Liver (tissue), 9 donors: ENCODE measurements around the gene SC5D. TPM values are rescaled to one million over a fixed set of nuclear protein-coding genes. Genes with fewer than 3 reads are reported as not detected.

Source experiments
- DNase-seq: peaks from one replicate; pipeline ENCODE4 v3.0.0-alpha.2; 2017; ENCODE audit warnings: low spot score
- H3K27ac ChIP-seq, 2 donors: one replicate each; pipeline ENCODE4 v1.7.0; 2013; ENCODE audit warnings: inconsistent platforms in 2 of 2, low read length in 2 of 2, control low read depth in 1 of 2, low read depth in 1 of 2, mild to moderate bottlenecking in 1 of 2
- H3K27me3 ChIP-seq, 4 donors: one replicate each; pipeline versions ENCODE4 v1.6.1 to v1.7.0; 2013; ENCODE audit warnings: low read length in 3 of 4, inconsistent platforms in 1 of 4, mild to moderate bottlenecking in 1 of 4, moderate library complexity in 1 of 4; ENCODE audit not compliant: control insufficient read depth in 4 of 4, insufficient read depth in 4 of 4
- H3K36me3 ChIP-seq, 4 donors: one replicate each; pipeline versions ENCODE4 v1.6.1 to v1.7.0; 2013; ENCODE audit warnings: low read length in 3 of 4, mild to moderate bottlenecking in 3 of 4, low read depth in 1 of 4, moderate library complexity in 1 of 4; ENCODE audit not compliant: control insufficient read depth in 4 of 4, insufficient read depth in 3 of 4
- H3K4me1 ChIP-seq, 4 donors: one replicate each; pipeline versions ENCODE4 v1.6.1 to v1.7.0; 2013; ENCODE audit warnings: low read length in 3 of 4, mild to moderate bottlenecking in 3 of 4, moderate library complexity in 1 of 4; ENCODE audit not compliant: control insufficient read depth in 4 of 4, insufficient read depth in 4 of 4
- H3K4me3 ChIP-seq, 3 donors: one replicate each; pipeline versions ENCODE4 v1.6.1 to v1.7.0; 2013; ENCODE audit warnings: low read length in 3 of 3, control low read depth in 1 of 3, low read depth in 1 of 3, mild to moderate bottlenecking in 1 of 3
- H3K9ac ChIP-seq, 2 donors: one replicate each; pipeline ENCODE4 v1.7.0; 2013; ENCODE audit warnings: low read length in 2 of 2, mild to moderate bottlenecking in 2 of 2, moderate library complexity in 2 of 2, control low read depth in 1 of 2, low read depth in 1 of 2
- H3K9me3 ChIP-seq, 4 donors: one replicate each; pipeline versions ENCODE4 v1.6.1 to v1.7.0; 2013; ENCODE audit warnings: low read length in 3 of 4; ENCODE audit not compliant: control insufficient read depth in 4 of 4
- ATF3 ChIP-seq: IDR thresholded peaks from 2 replicates; pipeline ENCODE4 v1.6.1; 2016; ENCODE audit warnings: antibody characterized with exemption
- CTCF ChIP-seq: fragments of 150-350 bp; IDR thresholded peaks from 2 replicates; pipeline ENCODE4 v1.5.1; 2017; ENCODE audit warnings: improper control_type of control experiment, low read depth, low read length; ENCODE audit not compliant: missing input control
- EGR1 ChIP-seq, 2 donors: IDR thresholded peaks; 2 replicates each; pipeline ENCODE4 v1.6.1; 2016 to 2018; ENCODE audit warnings: antibody characterized with exemption in 2 of 2, low read depth in 2 of 2
- FOXA1 ChIP-seq: IDR thresholded peaks from 2 replicates; pipeline ENCODE4 v1.6.1; 2016; ENCODE audit warnings: antibody characterized with exemption
- FOXA2 ChIP-seq: IDR thresholded peaks from 2 replicates; pipeline ENCODE4 v1.6.1; 2016; ENCODE audit warnings: antibody characterized with exemption
- GABPA ChIP-seq, 2 donors: IDR thresholded peaks in 1 of 2; conservative IDR thresholded peaks in 1 of 2; 2 replicates each; pipeline ENCODE4 v1.6.1; 2016; ENCODE audit warnings: antibody characterized with exemption in 2 of 2, mild to moderate bottlenecking in 1 of 2, moderate library complexity in 1 of 2
- HNF4A ChIP-seq, 2 donors: conservative IDR thresholded peaks; 2 replicates each; pipeline ENCODE4 v1.6.1; 2016; ENCODE audit warnings: antibody characterized with exemption in 2 of 2, mild to moderate bottlenecking in 2 of 2
- HNF4G ChIP-seq: IDR thresholded peaks from 2 replicates; pipeline ENCODE4 v1.6.1; 2016; ENCODE audit warnings: antibody characterized with exemption
- JUND ChIP-seq, 2 donors: IDR thresholded peaks; 2 replicates each; pipeline ENCODE4 v1.6.1; 2016; ENCODE audit warnings: antibody characterized with exemption in 2 of 2
- MAX ChIP-seq: IDR thresholded peaks from 2 replicates; pipeline ENCODE4 v1.6.1; 2016; ENCODE audit warnings: antibody characterized with exemption
- NR2F2 ChIP-seq: IDR thresholded peaks from 2 replicates; pipeline ENCODE4 v1.6.1; 2016; ENCODE audit warnings: antibody characterized with exemption
- RAD21 ChIP-seq, 2 donors: IDR thresholded peaks; 2 replicates each; pipeline ENCODE4 v1.6.1; 2016; ENCODE audit warnings: antibody characterized with exemption in 2 of 2, mild to moderate bottlenecking in 2 of 2
- REST ChIP-seq: IDR thresholded peaks from 2 replicates; pipeline ENCODE4 v1.6.1; 2016; ENCODE audit warnings: antibody characterized with exemption, mild to moderate bottlenecking
- RXRA ChIP-seq, 2 donors: IDR thresholded peaks; 2 replicates each; pipeline ENCODE4 v1.6.1; 2017 to 2018; ENCODE audit warnings: antibody characterized with exemption in 2 of 2, mild to moderate bottlenecking in 1 of 2
- SP1 ChIP-seq: IDR thresholded peaks from 2 replicates; pipeline ENCODE4 v1.6.1; 2018; ENCODE audit warnings: antibody characterized with exemption, mild to moderate bottlenecking
- TAF1 ChIP-seq: conservative IDR thresholded peaks from 2 replicates; pipeline ENCODE4 v1.6.1; 2016; ENCODE audit warnings: antibody characterized with exemption, mild to moderate bottlenecking
- YY1 ChIP-seq: IDR thresholded peaks from 2 replicates; pipeline ENCODE4 v1.6.1; 2016; ENCODE audit warnings: antibody characterized with exemption, mild to moderate bottlenecking
- ZBTB33 ChIP-seq: IDR thresholded peaks from 2 replicates; pipeline ENCODE4 v1.6.1; 2016; ENCODE audit warnings: antibody characterized with exemption
- WGBS: extraction: QIAGEN DNeasy Blood & Tissue Kit; methylation state at CpG from one replicate; pipeline ENCODE4 v1.1.7; 2013; 5-methylcytosine and 5-hydroxymethylcytosine counted together
- polyA plus RNA-seq, 2 donors: library from polyadenylated mRNA; stranded (reverse) in 1 of 2; unstranded in 1 of 2; fragments of 200-250 nt in 1 of 2; fragments of >200 nt in 1 of 2; fragmentation: Nextera tagmentation in 1 of 2; extraction: Ambion mirVana in 1 of 2; gene quantifications; one replicate each; pipeline versions ENCODE4 v1.2.1 to v1.2.3, GENCODE V29; 2013 to 2015
- total RNA-seq, 2 donors: library from RNA; depleted of rRNA; stranded (reverse); fragments of >200 nt; gene quantifications; one replicate each; pipeline ENCODE4 v1.2.3, GENCODE V29; 2014
- donor health status: healthy.
- donor health status: healthy.
- donor health status: healthy.
- donor health status: healthy.
- donor health status: healthy.

SC5D gene
- total and polyA plus RNA-seq, 4 donors: 80.1 to 282 (median 153) TPM

- Histone ChIP-seq H3K9ac (no peak overlapping the region), H3K27ac (no peak overlapping the region), H3K27me3 (no peaks in the 10 kb centered on the region), H3K4me1 (peaks cover 0 to 11% (median 7%) of the 10 kb centered on the region in 4 donors), H3K36me3 (no peaks in the 10 kb centered on the region), H3K9me3 (no peaks in the 10 kb centered on the region), H3K4me3 (no peak overlapping the region)
- DNase-seq: no peak
- 78% methylated on average over 8 of the region's 8 CpGs for WGBS
- TF ChIP-seq SP1 (no peak), TAF1 (no peak), HNF4A (conservative IDR thresholded peaks at IDR 0.05) (no peak), MAX (no peak), JUND (IDR thresholded peaks at IDR 0.05) (no peak), NR2F2 (no peak), RXRA (IDR thresholded peaks at IDR 0.05) (no peak), ATF3 (no peak), FOXA2 (no peak), ZBTB33 (no peak), CTCF (no peak), YY1 (no peak), EGR1 (IDR thresholded peaks at IDR 0.05; ENCODE audit: low read depth in 2 of 2) (no peak), HNF4G (no peak), FOXA1 (no peak), REST (no peak), GABPA (IDR thresholded peaks at IDR 0.05 in 1 of 2, conservative IDR thresholded peaks at IDR 0.05 in 1 of 2) (no peak), RAD21 (IDR thresholded peaks at IDR 0.05) (no peak)
Measured at GRCh38 chr11:121352251-121352891, 59.8 kb downstream of the SC5D start.
